OCI-LY1 (cell line): ENCODE data around the gene HMX1.

Experiments used
- H2AFZ ChIP-seq: fragments of 200-600 bp; sonication (generic), shearing (Covaris generic); 2 replicates; pipeline ENCODE4 v1.6.0; 2014; ENCODE audit warnings: antibody characterized with exemption, mild to moderate bottlenecking, low read length
- H3F3A ChIP-seq: fragments of 200-600 bp; sonication (generic), shearing (Covaris generic); 2 replicates; pipeline ENCODE4 v1.6.0; 2014; ENCODE audit warnings: mild to moderate bottlenecking, antibody characterized with exemption, low read length, moderate library complexity; ENCODE audit not compliant: insufficient read depth
- H3K27ac ChIP-seq: fragments of 200-600 bp; sonication (generic); 2 replicates; pipeline ENCODE4 v1.5.1; 2014; ENCODE audit warnings: low read length, mixed run types, mild to moderate bottlenecking, low read depth; ENCODE audit not compliant: poor library complexity, severe bottlenecking
- H3K27me3 ChIP-seq: fragments of 200-600 bp; sonication (generic); 2 replicates; pipeline ENCODE4 v1.6.0; 2014; ENCODE audit warnings: antibody characterized with exemption, mild to moderate bottlenecking, low read length, moderate library complexity; ENCODE audit not compliant: insufficient read depth
- H3K36me3 ChIP-seq: fragments of 200-600 bp; sonication (generic); 2 replicates; pipeline ENCODE4 v1.6.1; 2014; ENCODE audit warnings: mild to moderate bottlenecking, antibody characterized with exemption, low read length, moderate library complexity, mixed read lengths; ENCODE audit not compliant: insufficient read depth
- H3K4me1 ChIP-seq: fragments of 200-600 bp; sonication (generic); 2 replicates; pipeline ENCODE4 v1.5.1; 2014; ENCODE audit warnings: mild to moderate bottlenecking, low read length, moderate library complexity; ENCODE audit not compliant: insufficient read depth, severe bottlenecking
- H3K4me2 ChIP-seq: fragments of 200-600 bp; sonication (generic), shearing (Covaris generic); 2 replicates; pipeline ENCODE4 v1.6.1; 2014; ENCODE audit warnings: low read length
- H3K4me3 ChIP-seq: fragments of 200-600 bp; sonication (generic); 2 replicates; pipeline ENCODE4 v1.5.1; 2014; ENCODE audit warnings: low read length, low read depth, mild to moderate bottlenecking, mixed read lengths; ENCODE audit not compliant: poor library complexity, severe bottlenecking
- H3K79me2 ChIP-seq: fragments of 200-600 bp; shearing (Covaris generic); 2 replicates; pipeline ENCODE4 v1.6.1; 2016; ENCODE audit warnings: mixed run types, low read length, mixed read lengths; ENCODE audit not compliant: insufficient read depth
- H3K9ac ChIP-seq: fragments of 200-600 bp; sonication (generic), shearing (Covaris generic); 2 replicates; pipeline ENCODE4 v1.6.1; 2014; ENCODE audit warnings: mild to moderate bottlenecking, low read length, mixed read lengths
- H3K9me2 ChIP-seq: fragments of 200-600 bp; sonication (generic), shearing (Covaris generic); 2 replicates; pipeline ENCODE4 v1.6.1; 2014; ENCODE audit warnings: low read depth, mild to moderate bottlenecking, low read length, mixed read lengths
- H3K9me3 ChIP-seq: fragments of 200-600 bp; shearing (Covaris generic); 2 replicates; pipeline ENCODE4 v1.6.1; 2014; ENCODE audit warnings: low read length, mixed read lengths
- H4K20me1 ChIP-seq: fragments of 200-600 bp; sonication (generic), shearing (Covaris generic); 2 replicates; pipeline ENCODE4 v1.6.0; 2016; ENCODE audit warnings: mild to moderate bottlenecking, low read length; ENCODE audit not compliant: insufficient read depth
- EZH2 ChIP-seq: fragments of 200-600 bp; sonication (generic), shearing (Covaris generic); IDR thresholded peaks from 2 replicates; pipeline ENCODE4 v1.8.0; 2017; ENCODE audit warnings: borderline replicate concordance, mixed run types, mild to moderate bottlenecking, antibody characterized with exemption, low read length, moderate library complexity, mixed read lengths
- TF ChIP-seq, protein P1 (sequence below): fragments of 200-600 bp; sonication (generic), shearing (Covaris generic); IDR thresholded peaks from 2 replicates; pipeline ENCODE4 v1.5.1; 2017; ENCODE audit warnings: mild to moderate bottlenecking, antibody characterized with exemption, low read length, moderate library complexity, mixed read lengths

Gene HMX1

GRCh38 chr4:8880851-8881250 lies 9.2 kb upstream of the HMX1 start:
- Histone ChIP-seq H3K4me2 (no peak overlapping the region), H4K20me1 (no peaks in the 10 kb centered on the region), H3K27me3 (no peaks in the 10 kb centered on the region), H3K9me2 (no peaks in the 10 kb centered on the region), H3F3A (no peaks in the 10 kb centered on the region), H3K4me3 (no peak overlapping the region), H2AFZ (no peak overlapping the region), H3K36me3 (no peaks in the 10 kb centered on the region), H3K9ac (no peak overlapping the region), H3K79me2 (no peaks in the 10 kb centered on the region), H3K9me3 (no peaks in the 10 kb centered on the region), H3K27ac (no peak overlapping the region), H3K4me1 (no peaks in the 10 kb centered on the region)
- TF ChIP-seq, protein P1, sequence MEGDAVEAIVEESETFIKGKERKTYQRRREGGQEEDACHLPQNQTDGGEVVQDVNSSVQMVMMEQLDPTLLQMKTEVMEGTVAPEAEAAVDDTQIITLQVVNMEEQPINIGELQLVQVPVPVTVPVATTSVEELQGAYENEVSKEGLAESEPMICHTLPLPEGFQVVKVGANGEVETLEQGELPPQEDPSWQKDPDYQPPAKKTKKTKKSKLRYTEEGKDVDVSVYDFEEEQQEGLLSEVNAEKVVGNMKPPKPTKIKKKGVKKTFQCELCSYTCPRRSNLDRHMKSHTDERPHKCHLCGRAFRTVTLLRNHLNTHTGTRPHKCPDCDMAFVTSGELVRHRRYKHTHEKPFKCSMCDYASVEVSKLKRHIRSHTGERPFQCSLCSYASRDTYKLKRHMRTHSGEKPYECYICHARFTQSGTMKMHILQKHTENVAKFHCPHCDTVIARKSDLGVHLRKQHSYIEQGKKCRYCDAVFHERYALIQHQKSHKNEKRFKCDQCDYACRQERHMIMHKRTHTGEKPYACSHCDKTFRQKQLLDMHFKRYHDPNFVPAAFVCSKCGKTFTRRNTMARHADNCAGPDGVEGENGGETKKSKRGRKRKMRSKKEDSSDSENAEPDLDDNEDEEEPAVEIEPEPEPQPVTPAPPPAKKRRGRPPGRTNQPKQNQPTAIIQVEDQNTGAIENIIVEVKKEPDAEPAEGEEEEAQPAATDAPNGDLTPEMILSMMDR = no peak
- no peak for TF ChIP-seq EZH2

- TF ChIP-seq, protein P1 = no peak
- TF ChIP-seq EZH2 = no peak
These were observed 7.9 kb upstream of the HMX1 start for GRCh38 chr4:8879574-8879973.

DNA sequence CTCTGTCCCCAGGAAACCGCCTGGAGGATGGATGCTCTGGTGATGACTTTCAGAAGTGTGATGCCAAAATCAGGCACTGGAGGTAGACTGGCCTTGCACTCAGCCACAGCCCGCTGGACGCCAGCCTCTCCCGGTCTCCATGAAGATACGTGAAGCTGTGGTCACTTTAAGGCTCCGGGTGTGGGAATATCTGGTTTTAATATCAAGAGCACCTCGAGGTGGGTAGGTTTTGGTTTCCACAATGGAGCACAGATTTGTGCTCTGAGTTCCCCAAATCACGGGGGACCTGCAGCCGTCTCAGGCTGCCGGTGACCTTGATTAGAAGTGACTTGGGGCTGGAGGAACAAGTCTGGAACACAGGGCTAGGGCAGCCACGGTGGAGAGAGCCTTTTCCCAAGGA lies 6.8 kb upstream of the HMX1 start:
- Histone ChIP-seq H3K4me1 (no peaks in the 10 kb centered on the region), H3K27ac (no peak overlapping the region), H3K4me2 (no peak overlapping the region), H3K9me3 (no peaks in the 10 kb centered on the region), H3F3A (no peaks in the 10 kb centered on the region), H3K9me2 (no peaks in the 10 kb centered on the region), H3K4me3 (no peak overlapping the region), H4K20me1 (no peaks in the 10 kb centered on the region), H3K9ac (no peak overlapping the region), H3K79me2 (no peaks in the 10 kb centered on the region), H3K36me3 (no peaks in the 10 kb centered on the region), H2AFZ (no peak overlapping the region), H3K27me3 (no peaks in the 10 kb centered on the region)
- TF ChIP-seq EZH2 = no peak
- TF ChIP-seq, protein P1 = no peak

More at GRCh38 chr4:8879574-8879973, 7.9 kb upstream of the HMX1 start:
- H3K36me3 ChIP-seq = no peaks in the 10 kb centered on the region
- H3K9ac ChIP-seq = no peak overlapping the region
- no peaks in the 10 kb centered on the region for H3K4me1 ChIP-seq
- no peak overlapping the region for H2AFZ ChIP-seq
- no peak overlapping the region for H3K4me3 ChIP-seq
- H3K27me3 ChIP-seq = no peaks in the 10 kb centered on the region
- no peaks in the 10 kb centered on the region for H3K9me2 ChIP-seq
- no peaks in the 10 kb centered on the region for H4K20me1 ChIP-seq
- no peak overlapping the region for H3K4me2 ChIP-seq
- no peaks in the 10 kb centered on the region for H3K79me2 ChIP-seq
- no peaks in the 10 kb centered on the region for H3F3A ChIP-seq
- H3K9me3 ChIP-seq = no peaks in the 10 kb centered on the region
- no peak overlapping the region for H3K27ac ChIP-seq
